Measurements from ENCODE around the gene LHX3.

LHX3 gene

DNA sequence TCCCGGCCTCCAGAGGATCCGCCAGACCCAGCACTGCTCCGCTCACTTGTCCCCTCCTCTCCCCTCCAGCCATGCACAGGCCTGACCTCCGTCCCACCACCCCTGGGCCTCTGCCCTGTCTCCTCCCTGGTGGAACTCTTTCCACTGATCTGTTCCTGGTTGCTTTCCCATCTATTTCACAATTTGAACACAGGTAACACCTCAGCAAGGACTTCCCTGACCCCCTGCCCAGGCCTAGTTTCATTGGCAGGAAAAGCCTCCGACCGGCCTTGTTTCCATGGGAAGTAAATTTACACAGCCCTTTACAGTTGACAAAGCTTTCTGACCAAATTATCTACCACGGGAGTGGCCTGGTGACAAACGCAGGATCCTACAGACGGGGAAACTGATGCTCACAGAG lies 25.8 kb upstream of the LHX3 start:
- H3K36me3 ChIP-seq (replicated peaks) = peaks cover 2% of the 10 kb centered on the region
- H3K27me3 ChIP-seq (replicated peaks) = no peaks in the 10 kb centered on the region
- DNase-seq = no peak
- in situ Hi-C loops (cut with HindIII; ENCODE audit: low pct_ligation_motif_present, low sequenced_read_pairs) = no loop called here
- no peak for TF ChIP-seq CTCF (IDR thresholded peaks at IDR 0.05; ENCODE audit: low read depth, low read length, missing control alignments)
- no peak overlapping the region for H3K27ac ChIP-seq
- no peak overlapping the region for H3K4me3 ChIP-seq (ENCODE audit: low read depth, low read length)

- H3K4me3 ChIP-seq (ENCODE audit: low read depth, low read length) = no peak overlapping the region
- no peaks in the 10 kb centered on the region for H3K27me3 ChIP-seq (replicated peaks)
- no peak for DNase-seq
- H3K27ac ChIP-seq = no peak overlapping the region
- in situ Hi-C loops (cut with HindIII; ENCODE audit: low pct_ligation_motif_present, low sequenced_read_pairs) = no loop called here
- TF ChIP-seq CTCF (IDR thresholded peaks at IDR 0.05; ENCODE audit: low read depth, low read length, missing control alignments) = no peak
- peaks cover 2% of the 10 kb centered on the region for H3K36me3 ChIP-seq (replicated peaks)
Observed at GRCh38 chr9:136230365-136230764, 25.4 kb upstream of the LHX3 start.

DNA sequence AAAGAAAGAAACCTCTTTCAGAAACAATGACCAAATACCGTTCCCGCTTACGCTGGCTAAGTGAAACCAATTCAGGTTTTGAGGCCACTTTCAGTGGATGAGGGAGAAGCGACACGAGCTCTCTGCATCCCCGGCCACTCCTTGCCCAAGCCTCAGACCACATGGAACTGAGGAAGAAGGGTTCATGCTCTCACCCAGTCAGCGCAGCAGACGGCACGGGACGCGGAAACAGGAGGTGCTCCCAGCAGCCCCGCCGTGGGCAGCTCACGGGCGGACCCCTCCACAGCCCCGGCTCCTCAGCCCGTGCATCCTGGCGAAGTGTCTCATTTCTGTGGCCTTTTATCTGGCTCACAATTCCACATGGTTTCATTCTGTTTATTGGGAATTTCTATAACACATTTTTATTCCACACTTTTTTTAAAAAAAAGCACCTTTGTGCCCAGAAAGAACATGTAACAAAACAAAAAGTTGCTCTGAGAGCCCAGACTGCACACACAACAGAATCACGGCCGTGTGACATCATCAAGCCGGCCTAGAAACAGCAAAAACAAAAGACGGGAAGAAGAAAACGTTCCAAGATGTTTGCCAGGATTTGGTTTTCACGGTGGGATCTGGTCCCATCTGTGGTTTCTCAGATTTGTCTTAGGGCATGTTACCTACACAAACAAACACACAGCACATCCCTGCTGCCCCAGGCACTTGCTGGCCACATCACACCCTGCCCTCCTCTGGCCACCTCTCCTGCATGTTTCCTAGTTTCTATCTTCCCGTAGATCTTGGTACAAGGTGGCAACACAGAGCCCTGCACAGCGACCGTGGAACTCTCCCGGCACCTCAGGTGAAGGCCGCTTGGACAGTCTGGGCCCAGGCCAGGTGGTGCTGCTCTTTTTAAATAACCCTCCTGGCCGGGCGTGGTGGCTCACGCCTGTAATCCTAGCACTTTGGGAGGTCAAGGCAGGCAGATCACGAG lies 24.5 kb upstream of the LHX3 start:
- TF ChIP-seq CTCF (IDR thresholded peaks at IDR 0.05; ENCODE audit: low read depth, low read length, missing control alignments) = no peak
- no peak for DNase-seq
- Histone ChIP-seq H3K27me3 (replicated peaks) (no peaks in the 10 kb centered on the region), H3K36me3 (replicated peaks) (no peaks in the 10 kb centered on the region), H3K27ac (no peak overlapping the region), H3K4me3 (ENCODE audit: low read depth, low read length) (no peak overlapping the region)
- in situ Hi-C loops (cut with HindIII; ENCODE audit: low pct_ligation_motif_present, low sequenced_read_pairs) = no loop called here

- no peak for TF ChIP-seq CTCF (IDR thresholded peaks at IDR 0.05; ENCODE audit: low read depth, low read length, missing control alignments)
- no peaks in the 10 kb centered on the region for H3K36me3 ChIP-seq (replicated peaks)
- H3K27ac ChIP-seq = no peak overlapping the region
- peak; percentile 75 for DNase-seq
- no peaks in the 10 kb centered on the region for H3K27me3 ChIP-seq (replicated peaks)
- no peak overlapping the region for H3K4me3 ChIP-seq (ENCODE audit: low read depth, low read length)
- in situ Hi-C loops (cut with HindIII; ENCODE audit: low pct_ligation_motif_present, low sequenced_read_pairs) = no loop called here
Observed at GRCh38 chr9:136228107-136228875, 23.4 kb upstream of the LHX3 start.

DNA sequence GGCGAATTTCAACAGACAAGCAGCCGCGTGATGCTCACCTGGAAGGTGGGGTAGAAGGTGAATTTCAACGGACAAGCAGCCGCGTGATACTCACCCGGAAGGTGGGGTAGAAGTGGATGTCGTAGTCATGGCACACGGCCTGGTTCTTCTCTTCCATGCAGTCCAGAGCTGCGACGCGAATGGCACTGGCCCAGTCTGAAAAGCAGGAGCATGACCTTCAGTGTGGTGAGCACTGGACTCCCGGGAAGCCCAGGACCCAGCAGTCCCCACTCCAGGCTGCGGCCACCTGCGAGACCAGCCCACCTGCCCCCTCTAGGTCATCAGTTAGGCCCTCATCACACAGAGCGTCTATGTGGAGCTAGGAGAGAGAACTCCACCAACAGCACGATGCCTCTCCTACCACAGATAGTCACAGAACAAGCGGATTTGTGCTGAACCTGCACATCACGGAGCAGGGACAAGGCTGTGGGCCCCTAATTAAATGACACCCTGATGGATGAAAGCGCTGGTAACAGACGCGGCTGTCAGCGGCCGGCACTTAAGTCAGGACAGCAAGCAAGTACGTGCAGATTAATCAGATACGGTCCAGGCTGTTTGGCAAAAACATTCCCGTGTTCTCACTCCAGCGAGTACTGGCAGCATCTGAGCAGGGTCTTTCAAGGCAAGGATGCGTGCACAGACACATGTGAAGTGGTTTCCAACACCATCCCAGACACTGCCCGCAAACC lies 21.9 kb upstream of the LHX3 start:
- no peaks in the 10 kb centered on the region for H3K27me3 ChIP-seq (replicated peaks)
- peaks cover 4% of the 10 kb centered on the region for H3K36me3 ChIP-seq (replicated peaks)
- DNase-seq = no peak
- H3K4me3 ChIP-seq (ENCODE audit: low read depth, low read length) = no peak overlapping the region
- H3K27ac ChIP-seq = no peak overlapping the region
- TF ChIP-seq CTCF (IDR thresholded peaks at IDR 0.05; ENCODE audit: low read depth, low read length, missing control alignments) = no peak
- in situ Hi-C loops (cut with HindIII; ENCODE audit: low pct_ligation_motif_present, low sequenced_read_pairs) = no loop called here
